ENCODE results near the gene CES3.

The CES3 gene

DNA sequence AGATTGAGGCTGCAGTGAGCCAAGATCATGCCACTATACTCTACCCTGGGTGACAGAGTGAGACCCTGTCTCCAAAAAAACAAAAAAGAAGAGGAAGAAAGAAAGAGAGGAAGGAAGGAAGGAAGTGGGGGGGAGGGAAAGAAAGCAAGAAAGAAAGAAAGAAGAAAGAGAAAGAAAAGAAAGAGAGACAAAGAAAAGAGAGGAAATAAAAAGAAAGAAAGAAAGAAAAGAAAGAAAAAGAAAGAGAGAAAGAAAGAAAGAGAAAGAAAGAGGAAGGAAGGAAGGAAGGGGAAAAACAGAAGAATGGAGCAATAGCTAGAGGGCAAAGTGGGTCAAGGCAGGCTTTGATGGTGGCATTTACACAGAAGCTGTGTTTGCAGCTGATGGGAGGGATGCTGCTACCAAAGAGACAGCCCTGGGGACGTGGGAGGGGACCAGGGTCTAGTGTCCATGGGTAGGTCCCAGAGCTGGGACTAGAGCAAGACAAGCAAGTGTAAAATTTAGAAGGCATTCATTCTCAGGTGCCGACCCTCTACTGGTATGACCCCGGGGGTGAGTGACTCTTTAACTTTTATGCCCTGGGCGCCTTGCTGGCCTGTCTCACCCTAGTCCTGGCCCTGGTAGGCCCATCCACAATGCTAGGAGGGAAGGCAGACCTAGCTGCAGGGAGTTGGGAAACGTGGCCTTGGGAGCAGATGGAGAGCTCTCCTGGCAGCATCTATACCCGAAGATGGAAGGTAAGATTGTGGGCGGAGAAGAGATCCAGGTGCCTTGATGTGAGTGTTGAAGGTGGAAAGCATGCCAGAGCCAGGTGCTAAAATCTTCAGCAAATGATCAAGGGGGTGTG lies 2.0 kb upstream of the CES3 start:
- TF ChIP-seq, protein P1, sequence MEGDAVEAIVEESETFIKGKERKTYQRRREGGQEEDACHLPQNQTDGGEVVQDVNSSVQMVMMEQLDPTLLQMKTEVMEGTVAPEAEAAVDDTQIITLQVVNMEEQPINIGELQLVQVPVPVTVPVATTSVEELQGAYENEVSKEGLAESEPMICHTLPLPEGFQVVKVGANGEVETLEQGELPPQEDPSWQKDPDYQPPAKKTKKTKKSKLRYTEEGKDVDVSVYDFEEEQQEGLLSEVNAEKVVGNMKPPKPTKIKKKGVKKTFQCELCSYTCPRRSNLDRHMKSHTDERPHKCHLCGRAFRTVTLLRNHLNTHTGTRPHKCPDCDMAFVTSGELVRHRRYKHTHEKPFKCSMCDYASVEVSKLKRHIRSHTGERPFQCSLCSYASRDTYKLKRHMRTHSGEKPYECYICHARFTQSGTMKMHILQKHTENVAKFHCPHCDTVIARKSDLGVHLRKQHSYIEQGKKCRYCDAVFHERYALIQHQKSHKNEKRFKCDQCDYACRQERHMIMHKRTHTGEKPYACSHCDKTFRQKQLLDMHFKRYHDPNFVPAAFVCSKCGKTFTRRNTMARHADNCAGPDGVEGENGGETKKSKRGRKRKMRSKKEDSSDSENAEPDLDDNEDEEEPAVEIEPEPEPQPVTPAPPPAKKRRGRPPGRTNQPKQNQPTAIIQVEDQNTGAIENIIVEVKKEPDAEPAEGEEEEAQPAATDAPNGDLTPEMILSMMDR (IDR thresholded peaks at IDR 0.05; ENCODE audit: borderline replicate concordance, insufficient read depth, low read depth, low read length) = no peak

DNA sequence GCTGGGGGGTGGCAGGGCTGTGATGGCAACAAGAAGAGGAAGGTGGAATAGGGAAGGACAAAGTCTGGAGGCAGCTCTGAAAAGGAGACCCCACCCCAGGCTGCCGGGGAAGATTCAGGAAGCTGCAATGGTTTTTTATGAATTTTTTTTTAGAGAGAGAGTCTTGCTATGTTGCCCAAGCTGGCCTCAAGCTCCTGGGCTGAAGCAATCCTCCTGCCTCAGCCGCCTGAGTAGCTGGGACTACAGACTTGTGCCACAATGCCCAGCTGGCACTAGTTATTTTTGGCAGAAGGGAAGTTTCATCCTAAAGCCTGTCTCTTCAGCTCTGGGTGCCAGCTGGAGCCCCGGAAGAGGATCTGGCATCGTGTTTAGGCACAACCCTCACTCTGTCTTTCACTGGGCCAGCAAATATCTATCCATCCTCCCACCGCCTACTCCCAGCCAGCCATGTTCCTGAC lies 1.3 kb upstream of the CES3 start:
- TF ChIP-seq, protein P1 (IDR thresholded peaks at IDR 0.05; ENCODE audit: borderline replicate concordance, insufficient read depth, low read depth, low read length) = no peak
- H3K4me3 ChIP-seq (ENCODE audit: low read depth, low read length) = no peak overlapping the region

More for the DNA sequence above, 2.0 kb upstream of the CES3 start:
- no peak overlapping the region for H3K4me3 ChIP-seq (ENCODE audit: low read depth, low read length)

DNA sequence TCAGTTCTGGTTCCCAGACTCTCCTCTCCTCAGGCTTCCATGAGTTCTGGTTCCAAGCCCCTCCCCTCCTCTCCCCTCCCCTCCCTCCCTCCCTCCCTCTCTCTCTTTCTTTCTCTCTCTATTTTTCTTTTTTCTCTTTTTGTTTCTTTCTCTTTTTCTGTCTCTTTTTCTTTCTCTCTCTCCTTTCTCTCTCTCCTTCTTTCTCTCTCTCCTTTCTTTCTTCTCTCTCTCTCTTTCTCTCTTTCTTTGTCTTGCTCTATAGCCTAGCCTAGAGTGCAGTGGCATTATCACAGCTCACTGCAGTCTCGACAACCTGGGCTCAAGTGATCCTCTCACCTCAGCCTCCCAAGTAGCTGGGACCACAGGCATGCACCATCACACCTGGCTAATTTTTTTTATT lies 796 bp upstream of the CES3 start:
- TF ChIP-seq, protein P1 (IDR thresholded peaks at IDR 0.05; ENCODE audit: borderline replicate concordance, insufficient read depth, low read depth, low read length) = no peak
- H3K4me3 ChIP-seq (ENCODE audit: low read depth, low read length) = no peak overlapping the region

DNA sequence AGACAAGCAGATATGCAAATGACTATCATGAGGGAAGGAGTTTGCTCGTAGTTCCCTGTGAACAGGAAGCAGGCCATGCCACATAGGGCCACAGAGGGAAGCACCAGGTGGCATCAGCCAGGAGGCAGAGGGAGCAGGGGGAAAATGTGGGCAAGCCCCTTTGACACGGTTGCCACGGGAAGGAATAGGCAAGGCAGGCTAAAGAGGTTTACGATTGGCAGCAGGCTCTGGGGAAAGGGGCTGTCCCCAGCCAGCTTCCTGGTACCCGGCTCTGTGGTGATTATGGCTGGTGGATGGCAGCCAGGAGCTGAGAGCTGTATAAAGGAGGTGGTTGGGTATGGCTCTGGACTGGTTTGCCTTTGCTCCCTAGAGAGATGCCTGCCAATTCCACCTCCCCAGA lies 848 bp downstream of the CES3 start:
- TF ChIP-seq, protein P1 (IDR thresholded peaks at IDR 0.05; ENCODE audit: borderline replicate concordance, insufficient read depth, low read depth, low read length) = no peak
- no peak overlapping the region for H3K4me3 ChIP-seq (ENCODE audit: low read depth, low read length)

DNA sequence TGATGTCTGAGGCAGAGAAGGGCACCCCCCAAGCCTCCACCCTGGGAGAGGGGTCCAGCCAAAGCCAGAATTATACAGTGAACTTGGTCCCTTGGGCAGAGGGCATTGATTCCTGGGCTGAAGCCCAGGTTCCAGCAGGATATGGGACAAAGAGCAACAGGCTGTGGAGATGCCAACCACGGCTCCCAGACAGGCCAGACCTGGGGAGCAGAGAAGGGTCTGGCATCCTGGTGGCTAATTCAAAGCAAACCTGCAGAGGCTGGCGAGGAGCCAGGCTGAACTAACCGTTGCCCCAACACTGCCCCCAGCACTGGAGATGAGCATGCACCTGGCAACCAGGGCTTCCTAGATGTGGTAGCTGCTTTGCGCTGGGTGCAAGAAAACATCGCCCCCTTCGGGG lies 3.0 kb downstream of the CES3 start:
- no peak overlapping the region for H3K4me3 ChIP-seq (ENCODE audit: low read depth, low read length)
- TF ChIP-seq, protein P1 (IDR thresholded peaks at IDR 0.05; ENCODE audit: borderline replicate concordance, insufficient read depth, low read depth, low read length) = no peak

DNA sequence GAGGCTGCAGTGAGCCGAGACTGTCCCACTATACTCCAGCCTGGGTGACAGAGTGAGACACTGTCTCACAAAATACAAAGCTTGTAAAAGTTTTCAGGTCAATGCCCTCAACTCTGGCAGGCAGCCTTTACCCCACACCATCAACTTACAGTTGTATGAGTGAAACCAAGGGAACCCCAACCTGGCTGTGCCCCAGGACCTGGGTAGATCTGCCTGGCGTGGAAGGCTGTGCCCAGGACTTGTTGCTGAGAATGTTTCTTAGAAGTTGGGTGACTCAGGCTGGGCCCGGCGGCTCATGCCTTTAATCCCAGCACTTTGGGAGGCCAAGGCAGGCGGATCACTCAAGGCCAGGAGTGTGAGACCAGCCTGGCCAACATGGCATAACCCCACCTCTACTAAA lies 7.8 kb downstream of the CES3 start:
- no peak overlapping the region for H3K4me3 ChIP-seq (ENCODE audit: low read depth, low read length)
- TF ChIP-seq, protein P1 (IDR thresholded peaks at IDR 0.05; ENCODE audit: borderline replicate concordance, insufficient read depth, low read depth, low read length) = no peak
